ENCODE results near the gene COLGALT1. TPM values are rescaled to one million over a fixed set of nuclear protein-coding genes. Genes with fewer than 3 reads are reported as not detected.

The COLGALT1 gene
- total and polyA plus RNA-seq, 4 donors, result 14.4 to 32.2 (median 22.5) TPM

GRCh38 chr19:17570791-17571190 is 15.3 kb downstream of the COLGALT1 start (continued):
- no peak for TF ChIP-seq REST (IDR thresholded peaks at IDR 0.05)

- Histone ChIP-seq H3K4me1 (ENCODE audit: control insufficient read depth in 4 of 4, insufficient read depth in 4 of 4, low read length in 3 of 4) (no peaks in the 10 kb centered on the region), H3K4me3 (ENCODE audit: low read depth in 1 of 3, low read length in 3 of 3) (no peak overlapping the region), H3K27me3 (ENCODE audit: control insufficient read depth in 4 of 4, insufficient read depth in 4 of 4, low read length in 3 of 4) (no peaks in the 10 kb centered on the region), H3K27ac (ENCODE audit: low read depth in 1 of 2, low read length in 2 of 2) (no peak overlapping the region), H3K36me3 (ENCODE audit: control insufficient read depth in 4 of 4, insufficient read depth in 3 of 4, low read depth in 1 of 4, low read length in 3 of 4) (peaks cover 4 to 39% (median 20%) of the 10 kb centered on the region in 4 donors), H3K9me3 (ENCODE audit: control insufficient read depth in 4 of 4, low read length in 3 of 4) (no peaks in the 10 kb centered on the region), H3K9ac (ENCODE audit: low read depth in 1 of 2, low read length in 2 of 2) (no peak overlapping the region)
- TF ChIP-seq JUND (IDR thresholded peaks at IDR 0.05) (no peak), GABPA (IDR thresholded peaks at IDR 0.05 in 1 of 2, conservative IDR thresholded peaks at IDR 0.05 in 1 of 2) (no peak), SP1 (IDR thresholded peaks at IDR 0.05) (no peak), FOXA2 (IDR thresholded peaks at IDR 0.05) (no peak), NR2F2 (IDR thresholded peaks at IDR 0.05) (no peak), MAX (IDR thresholded peaks at IDR 0.05) (no peak), HNF4A (conservative IDR thresholded peaks at IDR 0.05) (no peak), YY1 (IDR thresholded peaks at IDR 0.05) (no peak), EGR1 (IDR thresholded peaks at IDR 0.05; ENCODE audit: low read depth in 2 of 2) (no peak), HNF4G (IDR thresholded peaks at IDR 0.05) (no peak), CTCF (IDR thresholded peaks at IDR 0.05; ENCODE audit: low read depth, low read length, missing input control) (no peak), FOXA1 (IDR thresholded peaks at IDR 0.05) (no peak), ATF3 (IDR thresholded peaks at IDR 0.05) (no peak), ZBTB33 (IDR thresholded peaks at IDR 0.05) (no peak), REST (IDR thresholded peaks at IDR 0.05) (no peak), TAF1 (conservative IDR thresholded peaks at IDR 0.05) (no peak), RXRA (IDR thresholded peaks at IDR 0.05) (no peak)
- no peak for DNase-seq (ENCODE audit: low spot score)
- WGBS, result 93% methylated on average over 7 of the region's 7 CpGs
Measured at GRCh38 chr19:17572638-17573037, 17.2 kb downstream of the COLGALT1 start.
